HL-60/S4 (cell line): ENCODE results near the gene MUS81.

Experiments used
- in situ Hi-C: fragments of 300-500 bp; cut with MboI; formaldehyde crosslinking; loops from 2 replicates; pipeline ENCODE4 v1.14.3; 2022; ENCODE audit warnings: low sequenced_read_pairs

Gene MUS81

GRCh38 chr11:65859812-65860277 lies 388 bp upstream of the MUS81 start:
- in situ Hi-C loops = no loop called here

GRCh38 chr11:65861165-65861505 lies 902 bp downstream of the MUS81 start:
- in situ Hi-C loops = no loop called here

- in situ Hi-C loops = no loop called here
Measured at GRCh38 chr11:65861533-65862183, 1.4 kb downstream of the MUS81 start.

GRCh38 chr11:65862191-65862735 lies 2.0 kb downstream of the MUS81 start:
- in situ Hi-C loops = no loop called here

- in situ Hi-C loops = no loop called here
Measured at GRCh38 chr11:65862941-65863888, 3.0 kb downstream of the MUS81 start.

GRCh38 chr11:65863889-65864705 lies 3.9 kb downstream of the MUS81 start:
- in situ Hi-C loops = no loop called here

GRCh38 chr11:65864706-65865471 lies 4.7 kb downstream of the MUS81 start:
- in situ Hi-C loops = no loop called here

- in situ Hi-C loops = no loop called here
Measured at GRCh38 chr11:65865550-65866172, 5.4 kb downstream of the MUS81 start.

GRCh38 chr11:65866509-65867283 lies 6.5 kb downstream of the MUS81 start:
- in situ Hi-C loops = no loop called here

GRCh38 chr11:65867284-65868071 lies 7.2 kb downstream of the MUS81 start:
- in situ Hi-C loops = no loop called here

GRCh38 chr11:65868076-65868667 lies 7.9 kb downstream of the MUS81 start:
- in situ Hi-C loops = no loop called here

- in situ Hi-C loops = no loop called here
Measured at GRCh38 chr11:65868907-65869306, 8.7 kb downstream of the MUS81 start.

GRCh38 chr11:65869643-65870306 lies 9.5 kb downstream of the MUS81 start:
- in situ Hi-C loops = no loop called here

GRCh38 chr11:65870307-65870658 lies 10.1 kb downstream of the MUS81 start:
- in situ Hi-C loops = no loop called here

- in situ Hi-C loops = no loop called here
Measured at GRCh38 chr11:65870706-65871681, 10.8 kb downstream of the MUS81 start.

GRCh38 chr11:65871811-65872548 lies 11.7 kb downstream of the MUS81 start:
- in situ Hi-C loops = no loop called here
